ENCODE results near the gene TM9SF4. TPM values are rescaled to one million over a fixed set of nuclear protein-coding genes. Genes with fewer than 3 reads are reported as not detected.

The TM9SF4 gene
- total RNA-seq, 4 donors from 2014 or later: 18.0 to 22.9 (median 21.0) TPM

- H3K4me1 ChIP-seq: no peaks in the 10 kb centered on the region
- H3K9me3 ChIP-seq: no peaks in the 10 kb centered on the region
- no peak for ATAC-seq
- TF ChIP-seq POLR2A (IDR thresholded peaks at IDR 0.05): no peak
- no peak for TF ChIP-seq CTCF (IDR thresholded peaks at IDR 0.05 in 4 of 5, conservative IDR thresholded peaks at IDR 0.05 in 1 of 5)
- H3K27ac ChIP-seq: no peak overlapping the region
- H3K36me3 ChIP-seq: no peaks in the 10 kb centered on the region
- no peak for DNase-seq
- intact Hi-C loops (cut with DNase I; ENCODE audit: low total_unique reads) (no loop called here), in situ Hi-C loops (cut with MboI; ENCODE audit: low sequenced_read_pairs in 4 of 4) (no loop called here)
- peaks cover 0 to 4% (median 3%) of the 10 kb centered on the region in 3 donors for H3K27me3 ChIP-seq
- no peak overlapping the region for H3K4me3 ChIP-seq
Observed at GRCh38 chr20:32077190-32077589, 32.3 kb upstream of the TM9SF4 start.

- in situ Hi-C loops (cut with MboI; ENCODE audit: low sequenced_read_pairs in 4 of 4) (no loop called here), intact Hi-C loops (cut with DNase I; ENCODE audit: low total_unique reads) (no loop called here)
- TF ChIP-seq POLR2A (IDR thresholded peaks at IDR 0.05): no peak
- TF ChIP-seq CTCF (IDR thresholded peaks at IDR 0.05 in 4 of 5, conservative IDR thresholded peaks at IDR 0.05 in 1 of 5): no peak
- no peak overlapping the region for H3K27ac ChIP-seq
- H3K27me3 ChIP-seq: peaks cover 0 to 4% (median 3%) of the 10 kb centered on the region in 3 donors
- no peaks in the 10 kb centered on the region for H3K4me1 ChIP-seq
- H3K36me3 ChIP-seq: no peaks in the 10 kb centered on the region
- no peaks in the 10 kb centered on the region for H3K9me3 ChIP-seq
- no peak overlapping the region for H3K4me3 ChIP-seq
- ATAC-seq (no peak), DNase-seq (no peak)
Observed at GRCh38 chr20:32078322-32078721, 31.2 kb upstream of the TM9SF4 start.

GRCh38 chr20:32078791-32079190 is 30.7 kb upstream of the TM9SF4 start:
- intact Hi-C loops (cut with DNase I; ENCODE audit: low total_unique reads) (no loop called here), in situ Hi-C loops (cut with MboI; ENCODE audit: low sequenced_read_pairs in 4 of 4) (no loop called here)
- Histone ChIP-seq H3K4me1 (no peaks in the 10 kb centered on the region), H3K9me3 (no peaks in the 10 kb centered on the region), H3K27ac (no peak overlapping the region), H3K27me3 (peaks cover 0 to 4% (median 3%) of the 10 kb centered on the region in 3 donors), H3K4me3 (no peak overlapping the region), H3K36me3 (no peaks in the 10 kb centered on the region)
- no peak for ATAC-seq
- no peak for DNase-seq
- TF ChIP-seq POLR2A (IDR thresholded peaks at IDR 0.05) (no peak), CTCF (IDR thresholded peaks at IDR 0.05 in 4 of 5, conservative IDR thresholded peaks at IDR 0.05 in 1 of 5) (no peak)

GRCh38 chr20:32079655-32080109 is 29.8 kb upstream of the TM9SF4 start:
- no peak for DNase-seq
- H3K9me3 ChIP-seq: no peaks in the 10 kb centered on the region
- peaks cover 0 to 4% (median 3%) of the 10 kb centered on the region in 3 donors for H3K27me3 ChIP-seq
- H3K27ac ChIP-seq: no peak overlapping the region
- in situ Hi-C loops (cut with MboI; ENCODE audit: low sequenced_read_pairs in 4 of 4) (no loop called here), intact Hi-C loops (cut with DNase I; ENCODE audit: low total_unique reads) (no loop called here)
- no peak for TF ChIP-seq POLR2A (IDR thresholded peaks at IDR 0.05)
- TF ChIP-seq CTCF (IDR thresholded peaks at IDR 0.05 in 4 of 5, conservative IDR thresholded peaks at IDR 0.05 in 1 of 5): no peak
- no peaks in the 10 kb centered on the region for H3K36me3 ChIP-seq
- no peaks in the 10 kb centered on the region for H3K4me1 ChIP-seq
- ATAC-seq: no peak
- no peak overlapping the region for H3K4me3 ChIP-seq

GRCh38 chr20:32080783-32081182 is 28.7 kb upstream of the TM9SF4 start:
- H3K4me1 ChIP-seq: no peaks in the 10 kb centered on the region
- no peak for TF ChIP-seq POLR2A (IDR thresholded peaks at IDR 0.05)
- no peak for TF ChIP-seq CTCF (IDR thresholded peaks at IDR 0.05 in 4 of 5, conservative IDR thresholded peaks at IDR 0.05 in 1 of 5)
- DNase-seq: no peak
- no peaks in the 10 kb centered on the region for H3K9me3 ChIP-seq
- intact Hi-C loops (cut with DNase I; ENCODE audit: low total_unique reads) (no loop called here), in situ Hi-C loops (cut with MboI; ENCODE audit: low sequenced_read_pairs in 4 of 4) (no loop called here)
- no peak for ATAC-seq
- no peak overlapping the region for H3K27ac ChIP-seq
- H3K27me3 ChIP-seq: peaks cover 0 to 3% (median 0%) of the 10 kb centered on the region in 3 donors
- H3K4me3 ChIP-seq: no peak overlapping the region
- H3K36me3 ChIP-seq: no peaks in the 10 kb centered on the region
